HL-60/S4 treated with retinoic acid at 250 ng/mL for 4 days and 3 days (cell line): ENCODE results near the gene SYNCRIP.
"Not testable (repeated sequence)": the region's sequence is repeated elsewhere in the genome, so short reads cannot be mapped to it uniquely, and the experiment has no call there.

Source experiments
- in situ Hi-C: fragments of 300-500 bp; cut with MboI; formaldehyde crosslinking; loops from 2 replicates; pipeline ENCODE4 v1.7.0; 2022; ENCODE audit warnings: low sequenced_read_pairs

The SYNCRIP gene

DNA sequence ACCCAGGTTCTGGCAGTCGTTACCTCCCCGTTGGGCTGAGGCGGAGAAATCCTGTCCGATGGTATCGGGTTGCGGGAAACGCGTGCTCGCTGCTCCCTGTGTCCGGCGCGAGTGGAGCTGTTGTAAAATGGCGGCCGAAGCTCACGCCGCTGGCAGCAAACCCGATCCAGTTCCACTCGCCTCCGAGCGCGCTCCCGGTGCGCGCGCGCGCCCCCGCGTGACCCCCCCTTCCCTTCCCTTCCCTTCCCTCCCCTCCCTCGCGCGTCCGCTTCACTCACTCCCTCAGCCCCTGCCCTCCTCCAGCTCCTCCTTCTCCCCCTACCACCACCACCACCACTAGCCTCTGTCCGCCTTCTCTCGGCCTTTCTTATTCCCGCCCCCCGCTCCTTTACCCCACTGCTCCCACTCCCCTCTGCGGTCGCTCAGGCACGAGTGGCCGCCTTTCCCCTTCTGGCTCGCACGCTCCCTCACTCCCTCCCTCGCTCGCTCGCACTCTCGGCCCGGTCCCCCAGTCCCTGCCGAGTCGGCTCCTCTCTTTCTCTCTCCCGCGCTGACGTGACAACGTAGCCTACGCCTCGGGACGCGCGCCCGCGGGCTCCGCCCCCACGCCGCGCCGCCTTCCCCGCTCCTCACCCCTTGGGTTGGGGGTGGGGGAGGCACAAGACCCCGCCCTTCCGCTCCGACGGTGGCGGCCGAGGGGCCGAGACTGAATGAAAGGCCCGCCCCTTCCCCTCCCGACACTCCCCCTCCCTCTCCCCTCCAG lies at the start of gene SYNCRIP:
TSS of gene SYNCRIP (minus strand) at position 113 of the 763 bp plus-strand sequence. CDS start 1,447 bp downstream, outside the sequence.
- in situ Hi-C loops, result no loop called here

DNA sequence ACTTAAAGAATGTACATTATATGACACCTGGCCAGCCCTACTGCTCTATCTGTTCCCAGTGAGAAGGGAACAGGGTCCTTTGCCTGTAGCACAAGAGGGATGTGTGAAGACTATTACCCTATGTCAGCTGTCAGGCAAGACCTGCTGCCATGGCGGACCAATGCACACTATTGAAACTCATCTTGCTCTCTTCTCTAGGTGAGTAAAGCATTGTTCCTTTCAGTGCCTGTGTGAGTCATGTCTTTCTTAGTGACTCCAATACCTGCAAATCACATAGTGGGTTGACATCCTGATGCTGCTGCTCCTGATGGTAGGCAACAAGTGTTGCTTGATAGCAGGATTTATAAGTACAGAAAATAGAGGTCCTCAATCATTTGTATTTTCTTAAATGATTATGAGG lies 48.8 kb upstream of the SYNCRIP start:
- in situ Hi-C loops, result no loop called here

DNA sequence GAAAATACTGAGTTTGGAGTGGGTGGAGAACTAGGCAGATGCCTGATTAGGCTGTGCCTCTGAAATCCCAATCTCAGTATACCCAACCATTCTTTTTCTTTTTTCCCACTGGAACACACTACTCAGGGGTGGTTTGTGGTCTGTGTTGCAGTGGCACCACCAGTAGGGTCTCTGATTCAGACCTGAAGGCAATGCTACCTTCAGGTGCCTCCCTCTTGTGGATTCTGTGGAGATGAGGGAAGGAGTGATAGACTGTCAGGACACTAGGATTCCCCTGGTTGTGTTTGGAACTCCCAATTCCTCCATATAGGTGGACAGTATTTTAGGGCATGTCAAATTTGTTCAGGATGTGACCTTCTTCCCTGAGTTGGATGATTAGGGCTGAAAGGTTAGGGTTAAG lies 47.4 kb upstream of the SYNCRIP start:
- in situ Hi-C loops, result no loop called here

DNA sequence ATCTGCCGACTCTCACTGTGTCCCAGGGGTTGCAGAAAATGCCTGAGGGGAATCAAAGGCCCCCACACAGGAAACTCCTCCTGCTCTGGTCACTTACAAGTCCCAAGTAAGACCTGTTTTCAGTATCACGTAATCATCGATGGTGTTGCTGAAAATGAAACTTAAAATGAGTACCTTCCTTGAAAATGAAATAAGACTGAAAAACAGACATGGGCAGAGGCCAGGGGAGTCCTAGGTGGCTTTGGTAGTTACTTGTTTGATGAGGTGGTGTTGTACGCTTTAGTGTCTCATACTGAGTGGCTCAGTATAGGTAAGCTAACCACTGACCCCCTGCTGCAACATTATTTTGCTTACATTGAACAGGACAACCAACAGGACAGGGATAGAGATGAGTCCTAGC lies 43.0 kb upstream of the SYNCRIP start:
- in situ Hi-C loops, result no loop called here

DNA sequence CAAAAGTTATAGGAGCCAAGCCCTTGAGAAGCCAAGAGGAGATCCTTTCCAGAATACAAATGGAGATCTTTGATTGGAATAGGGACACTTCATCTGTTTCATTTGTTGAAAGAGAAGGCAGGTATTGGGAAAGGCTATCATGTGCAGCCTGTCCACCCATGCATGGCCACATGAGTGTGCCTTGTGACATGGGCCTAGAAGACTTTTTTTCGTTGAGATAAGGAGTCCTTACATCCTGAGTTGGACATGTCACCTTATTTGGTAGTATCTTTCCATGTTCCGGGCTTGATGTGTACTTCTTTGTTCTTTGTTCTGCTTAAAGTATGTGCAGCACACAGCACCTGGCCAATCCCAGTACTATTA lies 42.1 kb upstream of the SYNCRIP start:
- in situ Hi-C loops, result no loop called here

DNA sequence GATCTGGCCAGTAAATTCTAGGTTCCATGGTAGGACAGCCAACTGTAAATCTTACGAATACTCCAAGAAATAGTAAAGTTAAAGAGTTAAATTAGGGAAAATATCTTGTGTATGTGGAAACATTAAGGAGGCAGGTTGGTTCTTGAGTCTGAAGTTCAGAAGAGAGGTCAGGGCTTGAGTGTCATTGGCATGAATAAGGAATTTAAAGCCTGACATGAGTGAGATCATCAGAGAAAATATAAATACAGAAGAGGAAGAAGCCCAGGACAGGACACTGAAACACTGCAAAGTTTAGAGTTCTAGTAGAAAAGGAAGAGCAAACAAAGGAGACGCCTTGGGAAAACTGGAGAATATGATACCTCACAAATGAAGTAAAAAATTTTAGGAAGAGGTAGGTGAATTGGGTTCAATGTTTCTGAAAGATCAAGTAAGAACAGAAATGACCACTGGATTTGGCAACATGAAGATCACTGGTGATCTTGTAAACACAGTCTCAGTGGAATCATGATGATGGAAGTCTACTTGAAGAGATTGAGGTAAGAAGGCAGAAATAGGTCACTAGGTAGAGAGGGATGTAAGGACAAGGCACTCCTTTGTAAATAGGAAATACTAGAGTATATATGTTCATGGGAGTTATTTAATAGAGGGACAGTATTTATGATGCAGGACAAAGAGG lies 41.6 kb upstream of the SYNCRIP start:
- in situ Hi-C loops, result no loop called here

DNA sequence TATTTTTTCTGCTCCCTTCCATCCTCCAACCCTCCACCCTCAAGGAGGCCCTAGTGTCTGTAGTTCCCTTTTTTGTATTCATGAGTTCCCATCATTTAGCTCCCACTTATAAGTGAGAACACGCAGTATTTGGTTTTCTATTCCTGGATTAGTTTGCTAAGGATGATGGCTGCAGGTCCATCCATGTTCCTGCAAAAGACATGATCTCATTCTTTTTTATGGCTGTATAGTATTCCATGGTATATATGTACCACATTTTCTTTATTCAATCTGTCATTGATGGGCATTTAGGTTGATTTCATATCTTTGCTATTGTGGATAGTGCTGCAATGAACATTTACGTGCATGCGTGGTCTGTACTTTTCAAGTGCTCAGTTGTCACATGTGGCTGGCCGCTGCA lies 39.2 kb upstream of the SYNCRIP start:
- in situ Hi-C loops, result not testable (repeated sequence)

DNA sequence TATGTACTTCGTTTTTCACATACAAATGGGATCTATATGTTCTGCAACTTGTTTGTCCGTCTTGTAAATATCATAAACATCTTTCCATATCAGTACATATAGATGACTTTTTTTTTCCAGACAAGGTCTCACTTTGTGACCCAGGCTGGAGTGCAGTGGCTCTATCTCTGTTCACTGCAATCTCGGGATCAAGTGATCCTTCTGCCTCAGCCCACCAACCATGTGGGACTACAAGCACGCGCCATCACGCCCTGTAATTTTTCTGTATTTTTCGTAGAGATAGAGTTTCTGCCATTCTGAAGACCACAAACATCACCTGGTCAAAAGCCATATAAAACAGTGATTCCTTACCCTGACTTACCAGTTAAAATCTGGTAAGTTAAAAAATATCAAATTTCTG lies 37.7 kb upstream of the SYNCRIP start:
- in situ Hi-C loops, result no loop called here

DNA sequence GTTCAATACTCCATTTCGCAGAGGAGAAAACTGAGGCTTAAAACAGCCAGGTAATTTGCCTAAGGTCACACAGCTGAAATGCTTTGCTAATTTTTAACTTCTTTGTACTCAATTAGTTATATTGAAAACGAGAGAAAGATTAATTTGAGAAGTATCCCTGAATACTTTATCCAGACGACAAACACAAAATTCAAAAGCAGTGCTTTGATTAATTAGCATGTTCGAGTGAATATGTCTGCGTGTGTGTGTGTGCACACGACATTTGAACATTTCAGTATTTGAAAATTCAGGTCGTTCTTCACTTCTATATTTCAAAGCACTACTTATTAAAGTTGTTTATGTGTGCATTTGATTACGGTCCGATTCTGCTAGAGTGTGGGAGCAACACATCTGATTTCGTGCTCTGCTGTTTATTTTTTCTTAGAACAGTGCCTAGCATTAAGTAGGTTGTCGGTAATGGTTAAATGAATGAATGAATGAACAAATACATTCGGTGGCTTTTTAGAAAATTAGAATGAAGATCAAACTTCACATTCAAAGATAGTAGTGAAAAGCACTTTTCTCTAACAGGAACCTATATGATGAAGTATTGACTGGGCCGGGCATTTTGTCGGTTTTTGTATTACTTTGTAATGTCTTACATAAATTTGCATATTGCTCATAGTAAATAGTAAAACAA lies 36.9 kb upstream of the SYNCRIP start:
- in situ Hi-C loops, result no loop called here

DNA sequence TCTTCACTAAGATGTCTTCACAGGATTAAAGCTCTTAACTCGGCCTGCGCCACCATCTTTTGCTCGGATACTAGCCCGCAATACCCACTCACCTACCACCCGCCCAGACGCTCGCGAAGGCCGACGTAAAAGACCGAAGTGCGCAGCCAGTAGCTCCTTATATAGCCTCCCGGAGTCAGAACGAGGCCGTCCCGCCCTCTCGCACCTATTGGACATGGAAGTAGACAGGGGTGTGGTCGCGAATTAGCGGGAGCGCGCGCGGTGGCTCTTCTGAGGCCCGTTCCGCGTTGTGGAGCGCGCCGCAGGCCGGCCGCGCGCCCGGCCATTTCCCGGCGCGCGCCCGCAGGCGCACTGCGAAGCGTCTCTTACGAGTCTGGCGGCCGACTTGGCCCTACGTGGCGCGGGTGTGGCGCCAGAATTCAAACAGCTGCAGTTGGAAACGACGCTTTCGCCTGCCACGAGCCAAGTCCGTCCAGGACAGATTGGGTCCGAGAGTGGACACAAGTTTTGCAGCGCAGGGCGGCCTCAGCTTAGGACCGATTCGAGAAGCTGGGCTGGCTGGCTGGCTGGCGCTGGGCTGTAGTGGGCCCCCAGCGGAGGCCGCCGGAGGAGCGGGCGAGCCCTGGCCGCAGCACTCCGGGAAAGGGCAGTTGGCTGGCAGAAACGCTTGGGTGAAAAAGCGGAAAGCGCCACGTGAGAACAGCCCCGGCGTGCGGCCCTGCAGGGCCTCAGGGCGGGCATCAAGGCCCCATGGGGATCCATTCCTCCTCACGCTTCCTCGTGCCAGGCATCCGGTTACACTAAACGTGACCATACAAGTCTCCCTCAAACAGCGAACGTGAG lies 36.1 kb upstream of the SYNCRIP start:
- in situ Hi-C loops, result no loop called here

DNA sequence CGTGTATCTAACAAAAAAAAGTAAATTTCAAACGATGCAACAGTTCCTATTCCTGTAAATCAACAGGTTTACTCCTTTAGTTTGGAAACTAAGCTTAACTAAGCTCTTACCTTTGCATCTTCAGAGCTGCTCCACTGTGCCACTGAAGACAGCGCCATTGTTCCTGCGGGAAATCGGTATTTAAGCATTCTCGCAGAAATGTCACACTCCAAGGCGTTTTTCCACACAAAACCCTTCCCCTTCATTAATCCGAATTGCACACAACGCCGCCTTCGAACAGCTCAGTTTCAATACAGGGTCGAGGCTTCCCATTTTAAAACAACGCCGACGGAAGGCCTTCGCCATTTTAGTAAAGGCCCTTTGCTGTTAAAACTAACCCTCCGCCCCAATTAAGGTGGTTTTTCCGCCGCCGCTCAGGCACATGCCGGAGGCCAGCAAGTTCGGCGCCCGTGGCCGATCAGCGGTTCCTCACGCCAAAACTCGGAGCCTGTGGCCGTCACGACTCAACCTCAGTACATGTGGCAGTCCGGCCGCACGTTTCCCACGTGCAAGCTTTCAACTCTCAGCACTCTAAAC lies 35.4 kb upstream of the SYNCRIP start:
- in situ Hi-C loops, result no loop called here

DNA sequence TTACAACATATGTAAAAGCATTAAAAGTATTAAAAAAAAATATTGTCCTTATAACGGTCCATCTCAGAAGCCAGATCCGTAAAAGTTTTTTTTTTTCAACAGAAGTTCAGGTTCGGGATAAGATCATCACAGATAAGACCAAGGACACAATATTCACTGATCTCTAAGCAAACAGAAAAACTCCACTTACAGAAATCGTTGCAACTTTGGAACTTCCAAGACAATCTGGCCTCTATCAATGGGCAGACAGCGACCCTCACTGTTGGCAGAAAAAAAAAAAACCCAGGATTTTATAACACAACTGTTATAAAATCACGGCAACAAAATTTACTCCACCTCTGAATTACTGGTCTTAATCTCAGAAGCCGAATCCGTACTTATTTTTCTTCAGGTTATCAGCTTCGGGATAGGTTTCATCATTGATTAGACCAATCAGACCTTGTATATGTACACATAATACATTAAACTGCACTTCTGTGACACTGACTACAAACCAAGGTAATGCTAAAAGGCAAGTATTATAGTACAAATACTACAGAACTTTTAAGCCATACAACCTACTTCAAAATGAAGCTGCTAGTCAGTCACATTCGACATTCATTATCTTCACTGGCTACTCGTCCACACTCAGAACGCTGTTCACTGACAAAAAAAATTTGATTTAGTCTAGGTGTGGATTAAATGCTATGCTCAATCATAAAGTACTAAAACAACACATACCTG lies 34.7 kb upstream of the SYNCRIP start:
- in situ Hi-C loops, result no loop called here

DNA sequence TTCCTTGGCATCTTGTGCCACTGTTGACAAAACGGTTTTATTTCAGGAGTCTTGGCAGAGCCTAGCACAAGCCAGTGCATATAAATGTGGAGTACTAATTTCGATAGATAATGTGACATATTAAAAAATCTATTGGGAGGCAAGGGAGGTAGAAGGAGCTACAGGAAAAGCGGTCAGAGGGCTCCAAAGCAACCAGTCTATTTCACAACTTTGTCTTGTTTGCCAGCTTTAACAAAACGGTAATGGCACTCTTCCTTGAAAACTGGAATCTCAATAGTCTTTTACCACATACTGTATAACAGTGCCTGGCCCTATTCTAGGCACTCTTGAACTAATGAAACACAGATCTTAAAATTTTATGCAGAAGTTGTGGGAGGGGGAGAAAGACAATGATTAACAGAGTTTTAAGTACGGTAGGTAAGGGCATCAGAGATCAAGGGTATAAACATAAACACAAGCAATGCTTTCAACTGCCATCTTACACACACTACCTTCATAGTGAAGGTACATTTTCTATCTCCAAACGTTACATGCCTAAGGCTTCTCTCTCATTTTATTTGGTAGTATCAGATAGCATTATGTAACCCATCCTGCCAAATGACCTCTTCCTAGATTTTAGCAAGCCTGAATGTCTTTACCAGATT lies 33.5 kb upstream of the SYNCRIP start:
- in situ Hi-C loops, result no loop called here

DNA sequence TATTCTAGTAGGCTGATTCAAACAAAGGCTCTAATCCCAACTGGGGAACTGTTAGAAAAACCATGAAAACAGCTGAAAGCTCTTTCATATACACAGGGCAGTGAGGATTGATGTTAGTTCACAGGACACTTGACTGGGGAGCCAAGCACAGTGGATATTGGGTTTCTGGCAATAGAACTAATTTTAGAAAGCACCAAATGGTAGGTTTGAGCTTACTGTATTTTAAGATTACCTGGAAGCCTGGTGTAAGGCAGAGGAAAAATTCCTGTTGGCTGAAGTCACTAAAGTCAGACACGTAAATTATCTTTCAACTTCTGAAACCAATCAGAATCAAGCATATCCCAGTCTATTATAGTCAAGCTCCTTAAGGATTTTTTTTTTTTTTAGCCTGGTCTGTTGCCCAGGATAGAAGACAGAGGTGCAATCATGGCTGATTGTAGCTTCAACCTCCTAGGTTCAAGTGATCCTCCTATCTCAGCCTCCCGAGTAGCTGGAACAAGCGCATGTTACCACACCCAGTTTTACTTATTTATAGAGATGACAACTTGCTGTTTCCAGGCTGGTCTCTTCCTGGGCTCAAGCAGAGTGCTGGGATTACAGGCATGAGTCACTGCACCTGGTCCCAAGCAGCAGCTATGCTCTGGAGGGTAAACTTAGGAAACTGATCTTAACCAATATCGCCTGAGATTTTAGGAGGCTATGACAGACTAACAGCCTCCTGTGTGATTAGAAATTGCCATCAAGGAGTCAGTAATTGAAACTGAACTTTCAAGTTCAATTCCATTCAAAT lies 32.5 kb upstream of the SYNCRIP start:
- in situ Hi-C loops, result no loop called here

DNA sequence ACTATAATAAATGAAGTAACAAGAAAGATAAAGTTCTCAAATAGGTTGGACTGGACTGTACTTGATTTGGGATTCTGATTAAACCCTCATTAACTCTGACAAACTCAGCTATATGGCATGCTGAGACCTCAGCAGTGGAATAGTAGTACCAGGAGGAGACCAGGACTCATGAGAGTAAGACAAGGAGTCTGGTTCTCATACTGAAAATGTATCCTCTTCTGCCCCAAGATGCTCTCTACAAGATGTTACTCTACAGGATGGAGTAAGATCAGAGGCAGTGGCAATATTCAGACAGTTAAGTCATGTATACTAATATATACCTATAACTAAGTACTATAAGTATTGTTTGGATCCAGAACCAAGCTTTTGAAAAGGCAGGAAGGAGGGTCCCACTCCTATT lies 31.9 kb upstream of the SYNCRIP start:
- in situ Hi-C loops, result no loop called here

DNA sequence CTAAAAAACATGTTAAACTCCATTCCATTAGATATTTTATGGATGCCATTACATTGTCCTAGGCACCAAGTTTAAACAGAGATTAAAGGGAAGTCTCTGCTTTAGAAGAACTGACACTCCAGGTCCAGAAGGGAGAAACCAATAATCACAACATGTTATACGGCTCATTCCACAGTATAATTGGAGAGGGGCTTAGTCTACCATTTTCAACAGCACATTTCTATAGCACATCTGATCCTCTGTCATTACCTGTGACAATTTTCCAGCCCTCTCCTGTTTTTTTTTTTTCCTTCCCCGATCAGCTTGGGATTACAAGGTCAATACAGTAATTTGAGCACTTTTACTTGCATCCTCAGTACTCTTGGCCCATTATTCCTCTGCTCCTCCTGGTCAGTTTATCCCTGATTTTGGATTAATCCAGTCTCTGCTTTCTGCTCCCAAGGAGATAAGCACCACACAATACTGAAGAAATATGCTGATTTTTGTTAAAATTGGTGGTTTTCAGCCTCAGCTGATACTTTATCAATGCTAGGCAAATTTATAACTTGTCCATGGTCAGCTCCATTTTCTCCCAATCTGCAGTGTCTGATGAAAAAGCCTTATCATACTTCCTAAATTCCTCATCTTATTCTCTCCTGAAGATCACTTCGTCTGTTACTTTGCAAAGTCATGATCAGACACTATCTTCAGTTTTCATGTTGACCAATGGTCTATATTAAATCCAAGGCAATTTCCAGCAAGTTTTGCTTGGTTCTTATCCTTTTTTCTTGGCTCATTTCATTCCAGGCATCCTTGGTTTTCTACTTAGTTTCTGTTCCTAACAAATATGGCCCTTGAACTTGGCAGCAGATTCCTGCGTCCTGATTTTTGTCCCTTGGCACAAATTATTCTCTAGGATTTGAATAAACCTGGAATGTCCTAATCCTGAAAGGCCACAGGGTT lies 30.8 kb upstream of the SYNCRIP start:
- in situ Hi-C loops, result no loop called here

DNA sequence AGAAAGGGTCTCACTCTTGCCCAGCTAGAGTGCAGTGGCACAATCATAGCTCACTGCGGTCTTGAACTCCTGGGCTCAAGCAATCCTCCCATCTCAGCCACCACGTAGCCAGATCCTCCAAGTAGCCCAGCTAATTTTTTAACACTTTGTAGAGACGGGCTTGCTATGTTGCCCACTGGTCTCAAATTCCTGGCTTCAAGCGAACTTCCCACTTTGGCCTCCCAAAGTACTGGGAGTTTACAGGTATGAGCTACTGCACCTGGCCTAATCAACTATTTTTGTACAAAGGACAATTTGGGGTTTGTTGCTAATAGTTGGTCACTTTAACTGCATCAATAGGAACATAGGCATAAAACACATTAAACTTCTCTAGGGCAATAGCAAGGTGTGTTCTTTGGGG lies 29.9 kb upstream of the SYNCRIP start:
- in situ Hi-C loops, result no loop called here

DNA sequence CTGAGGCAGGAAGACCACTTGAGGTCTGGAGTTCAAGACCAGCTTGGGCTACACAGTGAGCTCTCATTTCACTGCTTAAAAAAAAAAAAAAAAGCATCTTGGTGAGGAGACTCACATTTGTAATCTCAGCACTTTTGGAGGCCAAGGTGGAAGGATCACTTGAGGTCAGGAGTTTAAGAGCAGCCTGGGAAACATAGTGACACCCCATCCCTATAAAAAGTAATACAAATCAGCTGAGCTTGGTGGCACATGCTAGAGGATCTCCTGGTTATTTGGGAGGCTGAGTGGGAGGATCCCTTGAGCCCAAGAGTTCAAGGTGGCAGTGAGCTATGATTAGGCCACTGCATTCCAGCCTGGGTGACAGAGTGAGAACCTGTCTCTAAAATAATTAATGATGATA lies 29.4 kb upstream of the SYNCRIP start:
- in situ Hi-C loops, result no loop called here
